Measurements from ENCODE around the gene PROSER3. TPM values are rescaled to one million over a fixed set of nuclear protein-coding genes. Genes with fewer than 3 reads are reported as not detected.

The PROSER3 gene
- total and polyA plus RNA-seq, 2 experiments from 2014 or later, result 21.8 to 28.0 TPM

GRCh38 chr19:35811317-35812219, 53.6 kb downstream of the PROSER3 start (continued):
- TF ChIP-seq ETS1 (IDR thresholded peaks at IDR 0.05) (no peak), EZH2phosphoT487 (IDR thresholded peaks at IDR 0.05; ENCODE audit: unreplicated experiment) (no peak), ZNF331 (CRISPR knock-in tag; IDR thresholded peaks at IDR 0.05; ENCODE audit: low read depth) (no peak), STAT1 (IDR thresholded peaks at IDR 0.05; ENCODE audit: unreplicated experiment) (no peak), EZH2 (IDR thresholded peaks at IDR 0.05; ENCODE audit: low read depth, unreplicated experiment) (no peak)

DNA sequence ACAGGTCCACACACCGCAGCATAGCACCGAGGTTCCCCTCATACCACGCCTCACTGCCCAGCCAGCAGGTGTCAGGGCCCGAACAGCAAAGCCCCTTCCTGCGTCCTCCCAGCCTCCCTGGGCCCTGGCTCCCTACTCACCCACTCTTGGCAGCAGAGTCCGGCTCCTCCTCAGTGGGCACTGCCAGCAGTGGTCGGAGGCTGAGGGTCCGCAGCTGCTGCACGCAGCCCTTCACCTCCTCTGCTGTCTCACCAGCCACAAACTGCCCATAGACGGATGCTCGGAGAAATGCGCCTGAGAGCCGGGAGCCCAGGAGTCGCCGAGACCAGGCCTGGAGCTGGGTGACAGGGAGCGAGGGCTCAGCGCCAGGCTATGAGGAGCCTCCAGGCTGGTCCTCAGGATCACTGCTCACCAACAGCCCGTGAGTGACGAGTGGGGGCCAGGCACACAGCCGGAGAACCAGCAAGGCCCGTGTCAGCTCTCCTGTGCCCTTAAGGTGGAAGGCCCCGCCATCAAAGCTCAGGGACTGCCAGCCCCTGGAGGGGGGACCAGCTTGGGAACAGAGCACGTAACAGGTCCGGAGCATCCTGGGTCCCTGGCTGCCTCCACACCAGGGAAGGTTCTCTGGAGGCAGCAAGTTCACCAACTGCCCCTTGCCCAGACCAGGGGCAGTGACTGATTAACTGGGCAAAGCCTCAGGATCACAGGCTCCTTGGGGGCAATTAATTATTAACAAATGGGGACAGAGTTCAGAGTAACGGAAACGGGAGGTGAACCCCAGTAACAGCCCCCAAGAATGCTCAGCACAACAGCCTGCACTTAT, 54.5 kb downstream of the PROSER3 start, which contains the start of gene PRODH2:
Gene PRODH2, minus strand, starts transcription at position 626 of the 823 bp plus-strand sequence. Its CDS starts 40 bp downstream, at position 586.
- H3K36me3 ChIP-seq (ENCODE audit: insufficient read depth), result no peaks in the 10 kb centered on the region
- peak within 1 kb of the TSS; percentile 76 for H2AFZ ChIP-seq
- H3K27ac ChIP-seq (ENCODE audit: low read depth), result no peak within 1 kb of the TSS
- H3K4me1 ChIP-seq (ENCODE audit: insufficient read depth), result 0 out of 2 replicates have a peak, but pooled peaks cover 4% of the 10 kb centered on the region
- H3K9me2 ChIP-seq (ENCODE audit: insufficient read depth), result no peaks in the 10 kb centered on the region
- peaks cover 4% of the 10 kb centered on the region; the same call in 1 of the 2 replicates for H3F3A ChIP-seq (replicated peaks; ENCODE audit: low read depth)
- no peaks in the 10 kb centered on the region for H4K20me1 ChIP-seq (replicated peaks; ENCODE audit: insufficient read depth)
- no peaks in the 10 kb centered on the region for H3K36me3 Mint-ChIP-seq (ENCODE audit: low read depth)
- no peaks in the 10 kb centered on the region for H3K27me3 ChIP-seq (ENCODE audit: insufficient read depth)
- TF ChIP-seq ZNF462 (CRISPR knock-in tag; IDR thresholded peaks at IDR 0.05) (no peak), CTCF (conservative IDR thresholded peaks at IDR 0.05; ENCODE audit: low read depth in 2 of 2) (peak in 1 of 2 experiments; percentile 48; a peak in 2 of 4 replicates), EZH2 (IDR thresholded peaks at IDR 0.05; ENCODE audit: low read depth, unreplicated experiment) (no peak), CREB1 (CRISPR knock-in tag; IDR thresholded peaks at IDR 0.05; ENCODE audit: low read depth) (no peak)
- DNase-seq (ENCODE audit: low spot score) (no peak), ATAC-seq (peak; percentile 53)
- H3K27me3 Mint-ChIP-seq (ENCODE audit: insufficient read depth, low read depth, poor library complexity), result peaks cover 10% of the 10 kb centered on the region
- no peaks in the 10 kb centered on the region for H3K79me2 ChIP-seq (replicated peaks; ENCODE audit: insufficient read depth)
- no peak within 1 kb of the TSS for H3K27ac Mint-ChIP-seq
- peaks cover 8% of the 10 kb centered on the region for H3K4me1 Mint-ChIP-seq
- H3K4me3 Mint-ChIP-seq, result no peak within 1 kb of the TSS
- H3K4me2 ChIP-seq, result no peak within 1 kb of the TSS
- H3K9me3 Mint-ChIP-seq, result no peaks in the 10 kb centered on the region; the same call in 2 of the 3 replicates
- no peak within 1 kb of the TSS for H3K4me3 ChIP-seq

Data from GM23338 (cell line).